ENCODE results near the gene FOXE1. TPM values are rescaled to one million over a fixed set of nuclear protein-coding genes. Genes with fewer than 3 reads are reported as not detected.

FOXE1 gene
- polyA plus RNA-seq, 1 of the 3 experiments (the other 2 are of a cell fraction): 0.03 TPM

DNA sequence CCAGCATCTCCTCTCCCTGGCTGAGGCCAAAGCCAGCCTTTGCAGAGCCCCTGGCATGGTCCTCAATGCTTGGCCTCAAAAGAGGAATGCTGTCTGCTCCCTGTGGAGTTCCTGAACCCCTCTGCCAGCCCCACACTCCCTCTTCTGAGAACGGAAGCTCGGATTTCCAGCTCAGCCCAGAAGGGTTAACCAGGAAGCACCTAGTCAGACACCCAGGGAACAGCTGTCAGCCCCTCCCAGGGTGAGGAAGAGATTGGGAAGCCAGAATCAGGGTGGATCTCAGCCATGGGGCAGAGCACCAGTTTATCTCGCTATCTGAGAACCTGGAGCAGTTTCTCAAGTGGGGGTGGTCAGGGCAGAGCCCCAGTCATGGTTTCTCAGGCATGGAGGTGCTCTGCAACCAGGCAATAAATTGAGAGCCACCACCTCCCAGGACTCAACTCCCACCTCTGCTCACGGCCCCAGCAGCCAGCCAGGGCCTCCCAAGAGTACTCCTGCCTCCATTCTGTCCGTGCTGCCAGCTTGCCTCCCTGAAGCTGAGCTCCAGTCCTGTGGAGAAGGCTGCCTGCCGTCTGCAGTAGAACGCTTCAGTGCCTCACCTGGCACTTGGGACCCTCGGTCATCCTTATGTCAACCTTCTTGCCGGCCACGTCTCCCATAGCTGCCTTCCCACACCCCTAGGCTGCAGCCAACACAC is 7.6 kb downstream of the FOXE1 start:
- Histone ChIP-seq H4K20me1 (ENCODE audit: insufficient read depth) (no peaks in the 10 kb centered on the region), H3K79me2 (ENCODE audit: insufficient read depth) (no peaks in the 10 kb centered on the region), H2AFZ (ENCODE audit: low read depth) (no peak overlapping the region), H3K27me3 (ENCODE audit: insufficient read depth) (peaks cover 65% of the 10 kb centered on the region), H3K4me3 (ENCODE audit: low read depth in 2 of 2, low read length in 1 of 2) (no peak overlapping the region), H3K4me1 (ENCODE audit: control insufficient read depth in 1 of 2, insufficient read depth in 2 of 2, low read depth in 1 of 2, low read length in 1 of 2) (no peaks in the 10 kb centered on the region), H3K9ac (no peak overlapping the region), H3K36me3 (replicated peaks in 1 of 2; ENCODE audit: control insufficient read depth in 1 of 2, insufficient read depth in 2 of 2, low read length in 1 of 2) (no peaks in the 10 kb centered on the region), H3K9me3 (peaks cover under 1% of the 10 kb centered on the region; the same call in 1 of the 2 replicates), H3K27ac (ENCODE audit: low read depth in 2 of 2, low read length in 1 of 2) (no peak overlapping the region), H3K9me2 (no peaks in the 10 kb centered on the region), H3K4me2 (no peak overlapping the region), H3F3A (replicated peaks; ENCODE audit: insufficient read depth) (no peaks in the 10 kb centered on the region)
- ChIA-PET CTCF (no interaction called here), POLR2A (no interaction called here)
- TF ChIP-seq, protein P1, sequence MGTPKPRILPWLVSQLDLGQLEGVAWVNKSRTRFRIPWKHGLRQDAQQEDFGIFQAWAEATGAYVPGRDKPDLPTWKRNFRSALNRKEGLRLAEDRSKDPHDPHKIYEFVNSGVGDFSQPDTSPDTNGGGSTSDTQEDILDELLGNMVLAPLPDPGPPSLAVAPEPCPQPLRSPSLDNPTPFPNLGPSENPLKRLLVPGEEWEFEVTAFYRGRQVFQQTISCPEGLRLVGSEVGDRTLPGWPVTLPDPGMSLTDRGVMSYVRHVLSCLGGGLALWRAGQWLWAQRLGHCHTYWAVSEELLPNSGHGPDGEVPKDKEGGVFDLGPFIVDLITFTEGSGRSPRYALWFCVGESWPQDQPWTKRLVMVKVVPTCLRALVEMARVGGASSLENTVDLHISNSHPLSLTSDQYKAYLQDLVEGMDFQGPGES (IDR thresholded peaks at IDR 0.05; ENCODE audit: low read depth, low read length): no peak
- no peak for TF ChIP-seq TCF12 (IDR thresholded peaks at IDR 0.05)
- no peak for DNase-seq
- WGBS (ENCODE audit: low lambda C conversion rate): 24% methylated on average over 8 of the region's 10 CpGs

- Histone ChIP-seq H3K27me3 (ENCODE audit: insufficient read depth) (peaks cover 60% of the 10 kb centered on the region), H3K4me1 (ENCODE audit: control insufficient read depth in 1 of 2, insufficient read depth in 2 of 2, low read depth in 1 of 2, low read length in 1 of 2) (no peaks in the 10 kb centered on the region), H3K9me2 (no peaks in the 10 kb centered on the region), H3K4me3 (ENCODE audit: low read depth in 2 of 2, low read length in 1 of 2) (no peak overlapping the region), H3K27ac (ENCODE audit: low read depth in 2 of 2, low read length in 1 of 2) (no peak overlapping the region), H2AFZ (ENCODE audit: low read depth) (no peak overlapping the region), H3K36me3 (replicated peaks in 1 of 2; ENCODE audit: control insufficient read depth in 1 of 2, insufficient read depth in 2 of 2, low read length in 1 of 2) (no peaks in the 10 kb centered on the region), H3K9ac (no peak overlapping the region), H4K20me1 (ENCODE audit: insufficient read depth) (no peaks in the 10 kb centered on the region), H3K79me2 (ENCODE audit: insufficient read depth) (no peaks in the 10 kb centered on the region), H3F3A (replicated peaks; ENCODE audit: insufficient read depth) (no peaks in the 10 kb centered on the region), H3K4me2 (no peak overlapping the region), H3K9me3 (peaks cover 5% of the 10 kb centered on the region)
- POLR2A ChIA-PET: no interaction called here
- 30% methylated on average over 5 of the region's 5 CpGs for WGBS (ENCODE audit: low lambda C conversion rate)
- DNase-seq: no peak
- CTCF ChIA-PET: no interaction called here
- no peak for TF ChIP-seq GABPA (IDR thresholded peaks at IDR 0.05; ENCODE audit: low read depth)
- no peak for TF ChIP-seq MEF2A (IDR thresholded peaks at IDR 0.05; ENCODE audit: borderline replicate concordance, low read depth)
- no peak for TF ChIP-seq CHD2 (IDR thresholded peaks at IDR 0.05; ENCODE audit: low read length, partially characterized antibody)
- TF ChIP-seq TEAD4 (IDR thresholded peaks at IDR 0.05; ENCODE audit: borderline replicate concordance, insufficient read depth): no peak
- TF ChIP-seq, protein P2, sequence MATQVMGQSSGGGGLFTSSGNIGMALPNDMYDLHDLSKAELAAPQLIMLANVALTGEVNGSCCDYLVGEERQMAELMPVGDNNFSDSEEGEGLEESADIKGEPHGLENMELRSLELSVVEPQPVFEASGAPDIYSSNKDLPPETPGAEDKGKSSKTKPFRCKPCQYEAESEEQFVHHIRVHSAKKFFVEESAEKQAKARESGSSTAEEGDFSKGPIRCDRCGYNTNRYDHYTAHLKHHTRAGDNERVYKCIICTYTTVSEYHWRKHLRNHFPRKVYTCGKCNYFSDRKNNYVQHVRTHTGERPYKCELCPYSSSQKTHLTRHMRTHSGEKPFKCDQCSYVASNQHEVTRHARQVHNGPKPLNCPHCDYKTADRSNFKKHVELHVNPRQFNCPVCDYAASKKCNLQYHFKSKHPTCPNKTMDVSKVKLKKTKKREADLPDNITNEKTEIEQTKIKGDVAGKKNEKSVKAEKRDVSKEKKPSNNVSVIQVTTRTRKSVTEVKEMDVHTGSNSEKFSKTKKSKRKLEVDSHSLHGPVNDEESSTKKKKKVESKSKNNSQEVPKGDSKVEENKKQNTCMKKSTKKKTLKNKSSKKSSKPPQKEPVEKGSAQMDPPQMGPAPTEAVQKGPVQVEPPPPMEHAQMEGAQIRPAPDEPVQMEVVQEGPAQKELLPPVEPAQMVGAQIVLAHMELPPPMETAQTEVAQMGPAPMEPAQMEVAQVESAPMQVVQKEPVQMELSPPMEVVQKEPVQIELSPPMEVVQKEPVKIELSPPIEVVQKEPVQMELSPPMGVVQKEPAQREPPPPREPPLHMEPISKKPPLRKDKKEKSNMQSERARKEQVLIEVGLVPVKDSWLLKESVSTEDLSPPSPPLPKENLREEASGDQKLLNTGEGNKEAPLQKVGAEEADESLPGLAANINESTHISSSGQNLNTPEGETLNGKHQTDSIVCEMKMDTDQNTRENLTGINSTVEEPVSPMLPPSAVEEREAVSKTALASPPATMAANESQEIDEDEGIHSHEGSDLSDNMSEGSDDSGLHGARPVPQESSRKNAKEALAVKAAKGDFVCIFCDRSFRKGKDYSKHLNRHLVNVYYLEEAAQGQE (IDR thresholded peaks at IDR 0.05; ENCODE audit: low read depth, low read length): no peak
- TF ChIP-seq, protein P3, sequence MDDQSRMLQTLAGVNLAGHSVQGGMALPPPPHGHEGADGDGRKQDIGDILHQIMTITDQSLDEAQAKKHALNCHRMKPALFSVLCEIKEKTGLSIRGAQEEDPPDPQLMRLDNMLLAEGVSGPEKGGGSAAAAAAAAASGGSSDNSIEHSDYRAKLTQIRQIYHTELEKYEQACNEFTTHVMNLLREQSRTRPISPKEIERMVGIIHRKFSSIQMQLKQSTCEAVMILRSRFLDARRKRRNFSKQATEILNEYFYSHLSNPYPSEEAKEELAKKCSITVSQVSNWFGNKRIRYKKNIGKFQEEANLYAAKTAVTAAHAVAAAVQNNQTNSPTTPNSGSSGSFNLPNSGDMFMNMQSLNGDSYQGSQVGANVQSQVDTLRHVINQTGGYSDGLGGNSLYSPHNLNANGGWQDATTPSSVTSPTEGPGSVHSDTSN (IDR thresholded peaks at IDR 0.05): no peak
- no peak for TF ChIP-seq ZBTB33 (IDR thresholded peaks at IDR 0.05; ENCODE audit: borderline replicate concordance, low read depth)
- no peak for TF ChIP-seq USF2 (IDR thresholded peaks at IDR 0.05; ENCODE audit: borderline replicate concordance, low read depth, low read length)
- no peak for TF ChIP-seq CTCF (IDR thresholded peaks at IDR 0.05)
- TF ChIP-seq RXRA (IDR thresholded peaks at IDR 0.05; ENCODE audit: borderline replicate concordance, low read depth): no peak
- no peak for TF ChIP-seq EZH2phosphoT487 (IDR thresholded peaks at IDR 0.05; ENCODE audit: borderline replicate concordance, low read depth)
- no peak for TF ChIP-seq POLR2AphosphoS5 (IDR thresholded peaks at IDR 0.05; ENCODE audit: low read depth, low read length)
- TF ChIP-seq RFX5 (IDR thresholded peaks at IDR 0.05; ENCODE audit: low read length): no peak
- TF ChIP-seq JUND (IDR thresholded peaks at IDR 0.05): no peak
- no peak for TF ChIP-seq FOXJ3 (CRISPR knock-in tag; IDR thresholded peaks at IDR 0.05)
Measured at GRCh38 chr9:97861148-97861475, 8.1 kb downstream of the FOXE1 start.

Data from SK-N-SH (cell line).